ENCODE results near the gene DDX49. TPM values are rescaled to one million over a fixed set of nuclear protein-coding genes. Genes with fewer than 3 reads are reported as not detected.

DDX49 gene
- total RNA-seq, 2 donors from 2014 or later: 22.1 to 31.9 TPM

- TF ChIP-seq CTCF (IDR thresholded peaks at IDR 0.05): no peak
- H3K4me3 ChIP-seq: no peak overlapping the region
These were observed 13.8 kb downstream of the DDX49 start for GRCh38 chr19:18933297-18933696.

GRCh38 chr19:18939163-18939562 lies 19.6 kb downstream of the DDX49 start:
- no peak for DNase-seq (ENCODE audit: low spot score)
- H3K9me3 ChIP-seq: no peaks in the 10 kb centered on the region
- H3K36me3 ChIP-seq: no peaks in the 10 kb centered on the region
- TF ChIP-seq CTCF (IDR thresholded peaks at IDR 0.05): no peak
- H3K27ac ChIP-seq: peak overlapping the region in 1 of 2 donors; percentile 59
- no peak overlapping the region for H3K4me3 ChIP-seq
- H3K4me1 ChIP-seq: peaks cover 0 to 19% of the 10 kb centered on the region in 2 donors
- no peaks in the 10 kb centered on the region for H3K27me3 ChIP-seq

More at GRCh38 chr19:18933297-18933696, 13.8 kb downstream of the DDX49 start:
- H3K27ac ChIP-seq: no peak overlapping the region
- H3K9me3 ChIP-seq: no peaks in the 10 kb centered on the region
- peaks cover 0 to 11% of the 10 kb centered on the region in 2 donors for H3K4me1 ChIP-seq
- no peaks in the 10 kb centered on the region for H3K27me3 ChIP-seq
- H3K36me3 ChIP-seq: peaks cover 13% of the 10 kb centered on the region
- DNase-seq (ENCODE audit: low spot score): no peak

GRCh38 chr19:18939922-18940768 lies 20.6 kb downstream of the DDX49 start:
- no peaks in the 10 kb centered on the region for H3K9me3 ChIP-seq
- no peak for TF ChIP-seq CTCF (IDR thresholded peaks at IDR 0.05)
- H3K4me1 ChIP-seq: peaks cover 0 to 19% of the 10 kb centered on the region in 2 donors
- no peaks in the 10 kb centered on the region for H3K27me3 ChIP-seq
- peak overlapping the region; percentile 59 to 77 for H3K27ac ChIP-seq
- H3K36me3 ChIP-seq: no peaks in the 10 kb centered on the region
- DNase-seq (ENCODE audit: low spot score): peak; percentile 74
- peak overlapping the region; percentile 75 to 78 for H3K4me3 ChIP-seq

GRCh38 chr19:18940769-18941627 lies 21.5 kb downstream of the DDX49 start, which contains the start of gene HOMER3:
TSS of gene HOMER3 (minus strand) at chr19:18941217. CDS start at chr19:18938982, 2,235 bp downstream.
- TF ChIP-seq CTCF (IDR thresholded peaks at IDR 0.05): peak; percentile 36 to 56
- Histone ChIP-seq H3K27me3 (no peaks in the 10 kb centered on the region), H3K4me1 (peaks cover 0 to 19% of the 10 kb centered on the region in 2 donors), H3K4me3 (peak within 1 kb of the TSS; percentile 75 to 78), H3K36me3 (no peaks in the 10 kb centered on the region), H3K9me3 (no peaks in the 10 kb centered on the region), H3K27ac (peak within 1 kb of the TSS; percentile 59 to 77)
- DNase-seq (ENCODE audit: low spot score): peak; percentile 67

- Histone ChIP-seq H3K9me3 (no peaks in the 10 kb centered on the region), H3K27me3 (no peaks in the 10 kb centered on the region), H3K36me3 (no peaks in the 10 kb centered on the region), H3K27ac (peak overlapping the region in 1 of 2 donors; percentile 21), H3K4me3 (peak overlapping the region in 1 of 2 donors; percentile 75), H3K4me1 (peaks cover 0 to 19% of the 10 kb centered on the region in 2 donors)
- DNase-seq (ENCODE audit: low spot score): no peak
- TF ChIP-seq CTCF (IDR thresholded peaks at IDR 0.05): no peak
These were observed 22.3 kb downstream of the DDX49 start for GRCh38 chr19:18941628-18942354.
